GM11168 (cell line): ENCODE measurements around the gene CYP24A1.

Experiments
- in situ Hi-C: fragments of 300-500 bp; cut with MboI; formaldehyde crosslinking; loops from one replicate; pipeline ENCODE4 v1.12.0; 2022; ENCODE audit warnings: low sequenced_read_pairs; ENCODE audit not compliant: unreplicated experiment

CYP24A1 gene

GRCh38 chr20:54179946-54180345 is 6.2 kb upstream of the CYP24A1 start:
- in situ Hi-C loops = no loop called here

GRCh38 chr20:54178256-54178655 is 4.5 kb upstream of the CYP24A1 start:
- in situ Hi-C loops = no loop called here

GRCh38 chr20:54177378-54177777 is 3.6 kb upstream of the CYP24A1 start:
- in situ Hi-C loops = no loop called here

GRCh38 chr20:54176610-54177009 is 2.8 kb upstream of the CYP24A1 start:
- in situ Hi-C loops = no loop called here

- in situ Hi-C loops = no loop called here
Observed at GRCh38 chr20:54174457-54175175, 830 bp upstream of the CYP24A1 start.

- in situ Hi-C loops = no loop called here
Observed at GRCh38 chr20:54172856-54173652, 732 bp downstream of the CYP24A1 start.

GRCh38 chr20:54172532-54172855 is 1.3 kb downstream of the CYP24A1 start:
- in situ Hi-C loops = no loop called here

GRCh38 chr20:54170963-54171362 is 2.8 kb downstream of the CYP24A1 start:
- in situ Hi-C loops = no loop called here

- in situ Hi-C loops = no loop called here
Observed at GRCh38 chr20:54170026-54170471, 3.7 kb downstream of the CYP24A1 start.

- in situ Hi-C loops = no loop called here
Observed at GRCh38 chr20:54168961-54169862, 4.6 kb downstream of the CYP24A1 start.

GRCh38 chr20:54167909-54168872 is 5.6 kb downstream of the CYP24A1 start:
- in situ Hi-C loops = no loop called here

GRCh38 chr20:54166987-54167662 is 6.7 kb downstream of the CYP24A1 start:
- in situ Hi-C loops = no loop called here

- in situ Hi-C loops = no loop called here
Observed at GRCh38 chr20:54165803-54166202, 8.0 kb downstream of the CYP24A1 start.

- in situ Hi-C loops = no loop called here
Observed at GRCh38 chr20:54165014-54165413, 8.8 kb downstream of the CYP24A1 start.

- in situ Hi-C loops = no loop called here
Observed at GRCh38 chr20:54163402-54163801, 10.4 kb downstream of the CYP24A1 start.

GRCh38 chr20:54162378-54163009 is 11.3 kb downstream of the CYP24A1 start:
- in situ Hi-C loops = no loop called here

GRCh38 chr20:54161821-54162149 is 12.0 kb downstream of the CYP24A1 start:
- in situ Hi-C loops = no loop called here

- in situ Hi-C loops = no loop called here
Observed at GRCh38 chr20:54161008-54161820, 12.6 kb downstream of the CYP24A1 start.
